Occipital lobe (tissue), 2 donors: ENCODE data around the gene MBNL2. TPM values are rescaled to one million over a fixed set of nuclear protein-coding genes. Genes with fewer than 3 reads are reported as not detected.

ENCODE experiments used
- DNase-seq: peaks from one replicate; lab custom pipeline; 2025; lab: John Stamatoyannopoulos, UW
- total RNA-seq: library from RNA; depleted of rRNA; stranded (reverse); fragments of >200 nt; gene quantifications from one replicate; pipeline ENCODE4 v1.2.3, GENCODE V29; 2014

The MBNL2 gene
- total RNA-seq, 1 donor from 2014 or later, result 29.2 TPM

DNA sequence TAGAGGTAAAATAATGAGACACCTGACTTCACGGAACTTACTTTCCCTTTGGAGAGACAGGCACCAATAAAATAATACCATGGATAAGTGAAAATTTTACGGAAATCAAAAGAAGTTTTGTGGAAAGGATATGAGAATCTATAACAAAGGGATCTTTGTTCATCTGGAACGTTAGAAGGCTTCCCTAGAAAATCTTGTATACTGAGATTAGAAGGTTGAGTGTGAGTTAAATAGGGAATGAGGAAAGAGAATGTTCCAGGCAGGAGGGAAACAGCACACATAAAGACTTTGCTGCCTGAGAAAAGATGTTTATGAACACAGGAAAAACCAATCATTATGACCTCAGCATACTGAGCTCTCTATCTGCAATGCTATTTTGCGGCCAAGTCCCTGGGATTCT, 192.3 kb downstream of the MBNL2 start:
- no peak for DNase-seq

DNA sequence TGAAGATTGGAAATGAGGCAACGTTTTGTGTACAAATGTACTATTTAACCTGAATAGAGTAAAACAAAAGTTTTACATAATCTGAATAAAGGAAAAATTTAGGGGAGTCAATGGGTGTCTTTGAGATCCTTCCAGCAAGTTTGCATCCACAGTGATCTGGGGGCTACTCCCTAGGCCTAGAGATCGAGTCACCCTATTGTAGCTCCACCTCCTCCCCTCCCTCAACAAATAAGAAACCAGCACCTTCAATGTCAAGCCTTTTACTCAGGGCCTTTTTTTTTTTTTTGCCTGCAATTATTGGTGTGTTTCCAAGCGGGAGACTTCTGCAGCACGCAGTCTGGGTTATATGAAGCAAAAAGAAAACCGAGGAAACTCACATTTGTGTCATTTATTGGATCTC, 195.6 kb downstream of the MBNL2 start:
- no peak for DNase-seq

DNA sequence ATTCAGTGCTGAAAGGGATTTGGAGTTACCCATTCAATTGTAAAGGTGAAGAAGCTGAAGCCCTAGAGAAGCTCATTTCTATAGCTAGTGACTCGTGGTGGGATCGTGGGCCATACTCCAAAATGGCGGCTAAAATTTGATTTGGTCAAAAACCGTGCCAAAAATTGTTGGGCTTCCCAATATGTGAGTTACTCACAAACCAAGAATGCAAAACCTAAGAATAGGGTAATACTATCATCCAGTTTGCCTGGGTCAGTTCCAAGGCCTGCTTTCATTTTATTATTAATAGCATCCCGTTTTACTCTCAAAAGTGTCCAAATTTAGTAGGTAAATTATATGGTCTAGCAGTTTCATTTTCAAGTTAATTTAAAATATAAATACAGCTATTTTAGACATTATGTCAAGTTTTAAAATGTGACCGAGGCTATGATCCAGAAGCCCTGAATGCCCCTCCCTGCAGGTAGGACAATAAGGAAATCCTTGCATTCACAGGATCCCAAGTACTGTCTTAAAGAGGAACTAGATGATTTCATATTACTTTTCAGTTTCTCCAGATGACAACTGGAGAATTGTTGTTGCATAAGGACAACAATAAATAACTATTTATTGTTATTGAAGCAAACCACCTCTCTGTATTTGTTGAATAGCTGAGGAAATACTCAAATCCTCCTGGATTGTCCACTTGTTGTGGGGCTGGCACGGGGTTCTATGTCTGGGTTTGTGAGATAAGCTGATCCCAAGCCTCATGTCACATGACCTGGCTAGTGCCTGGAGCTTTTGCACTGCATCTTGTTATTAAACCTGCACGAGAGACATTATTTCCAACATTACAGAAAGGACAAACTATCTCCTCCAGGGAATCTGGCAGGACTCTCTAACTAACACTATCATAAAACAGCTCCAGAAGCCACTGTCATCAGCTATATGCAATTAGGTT, 200.3 kb downstream of the MBNL2 start:
- no peak for DNase-seq

DNA sequence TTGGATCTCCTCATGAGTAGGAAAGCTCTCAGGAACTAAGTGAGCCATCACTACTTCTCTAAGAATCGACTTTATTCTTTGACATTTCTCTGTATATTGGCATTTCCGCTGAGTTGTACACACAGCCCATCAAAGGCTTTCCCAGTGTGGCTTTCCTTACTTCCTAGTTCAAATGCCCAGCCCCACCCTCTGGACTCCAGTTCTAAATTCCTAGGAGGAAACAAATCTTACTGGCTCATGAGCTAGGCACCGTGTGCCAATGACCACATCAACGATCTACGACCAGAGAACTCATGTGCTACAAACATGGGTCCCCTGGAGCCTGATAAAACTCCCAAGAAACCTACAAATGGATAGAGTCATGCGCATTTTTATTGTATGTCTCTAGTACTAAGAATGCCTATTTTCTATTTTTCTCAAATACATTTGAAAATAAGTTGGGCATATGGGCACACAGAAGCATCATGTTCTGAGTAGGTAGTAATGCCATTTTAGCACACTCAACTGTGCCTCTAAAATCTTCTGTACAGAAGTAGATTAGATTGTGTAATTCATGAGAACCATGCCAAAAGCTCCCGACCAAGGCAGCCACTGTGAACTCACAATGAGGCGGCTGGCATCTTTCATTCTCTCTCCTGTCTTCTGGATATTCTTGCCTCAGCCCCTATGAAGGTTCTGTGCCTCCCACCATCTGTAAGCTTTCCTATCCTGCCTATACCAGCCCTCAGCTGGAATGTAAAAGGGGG, 201.3 kb downstream of the MBNL2 start:
- DNase-seq, result peak; percentile 15

DNA sequence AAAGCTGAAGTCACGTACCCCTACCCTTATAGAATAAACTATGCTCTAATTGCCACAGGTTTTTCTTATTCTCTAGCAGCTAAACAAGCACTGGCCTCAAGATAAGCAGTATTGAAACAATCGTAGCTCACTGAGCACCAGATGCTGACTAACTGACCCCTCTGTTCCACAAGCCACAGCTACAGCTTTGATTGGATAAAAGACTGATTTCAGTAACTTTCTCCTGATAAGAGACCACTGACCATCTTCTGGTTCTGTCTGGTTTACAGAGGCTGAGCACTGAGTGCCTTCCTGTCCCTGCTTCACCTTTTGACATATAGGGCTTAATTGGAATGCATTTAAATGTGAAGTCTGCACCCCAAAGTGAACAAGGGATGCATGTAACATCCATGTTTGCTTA, 203.5 kb downstream of the MBNL2 start:
- DNase-seq, result no peak

DNA sequence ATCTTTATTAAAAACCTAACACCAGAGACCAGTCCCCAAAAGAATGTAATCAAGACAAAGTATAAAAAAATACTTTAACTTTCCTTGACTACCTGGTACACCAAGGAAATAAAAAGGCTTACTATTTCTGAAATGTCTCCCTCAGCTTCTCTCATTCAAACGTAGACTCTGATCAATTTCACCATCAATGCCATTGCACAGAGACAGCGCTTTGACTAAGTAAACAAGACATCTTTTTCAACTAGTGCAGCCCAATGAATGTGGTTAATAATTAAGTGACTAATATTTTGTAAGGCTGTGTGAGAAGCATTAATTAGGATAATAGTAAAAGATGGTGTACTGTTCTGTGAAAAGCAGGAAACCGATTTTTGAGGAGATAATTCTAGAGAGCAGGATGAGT, 204.6 kb downstream of the MBNL2 start:
- no peak for DNase-seq

DNA sequence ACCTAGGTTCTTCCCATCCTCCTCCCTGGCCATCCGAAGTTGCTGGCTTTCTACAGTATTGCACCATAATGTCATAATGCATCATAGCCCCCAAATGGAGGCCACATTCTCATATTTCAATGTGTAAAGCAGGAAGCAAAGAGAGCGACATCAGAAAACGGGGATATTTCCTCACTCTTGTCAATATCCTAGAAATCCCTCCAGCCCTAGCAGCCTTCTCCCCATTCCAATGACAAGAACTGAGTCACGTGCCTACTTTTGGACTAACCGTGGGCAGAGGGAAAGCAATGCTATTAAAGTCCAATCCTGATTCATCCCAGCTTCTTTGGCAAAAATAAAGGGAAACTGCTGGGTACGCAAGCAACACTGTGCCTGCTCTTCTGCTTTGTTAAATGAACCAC, 207.5 kb downstream of the MBNL2 start:
- peak; percentile 54 for DNase-seq

DNA sequence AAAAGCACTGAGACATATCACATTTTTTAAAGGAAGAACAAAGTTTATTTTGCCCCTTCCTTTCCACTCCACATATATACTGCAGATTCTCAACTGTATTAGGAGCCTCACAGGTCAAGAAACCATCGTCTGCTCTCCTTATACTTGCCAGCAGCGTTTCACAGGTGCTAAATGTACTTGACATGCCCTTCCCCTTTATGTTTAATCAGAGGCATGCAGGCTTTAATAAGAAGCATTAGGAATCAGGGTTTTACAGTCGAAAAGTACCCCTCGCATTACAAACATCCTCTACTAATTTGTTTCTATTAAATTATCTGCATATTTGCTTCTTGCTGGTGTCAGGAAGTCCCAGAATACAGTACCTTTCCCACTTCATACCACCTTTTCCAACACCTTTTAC, 208.2 kb downstream of the MBNL2 start:
- DNase-seq, result no peak

DNA sequence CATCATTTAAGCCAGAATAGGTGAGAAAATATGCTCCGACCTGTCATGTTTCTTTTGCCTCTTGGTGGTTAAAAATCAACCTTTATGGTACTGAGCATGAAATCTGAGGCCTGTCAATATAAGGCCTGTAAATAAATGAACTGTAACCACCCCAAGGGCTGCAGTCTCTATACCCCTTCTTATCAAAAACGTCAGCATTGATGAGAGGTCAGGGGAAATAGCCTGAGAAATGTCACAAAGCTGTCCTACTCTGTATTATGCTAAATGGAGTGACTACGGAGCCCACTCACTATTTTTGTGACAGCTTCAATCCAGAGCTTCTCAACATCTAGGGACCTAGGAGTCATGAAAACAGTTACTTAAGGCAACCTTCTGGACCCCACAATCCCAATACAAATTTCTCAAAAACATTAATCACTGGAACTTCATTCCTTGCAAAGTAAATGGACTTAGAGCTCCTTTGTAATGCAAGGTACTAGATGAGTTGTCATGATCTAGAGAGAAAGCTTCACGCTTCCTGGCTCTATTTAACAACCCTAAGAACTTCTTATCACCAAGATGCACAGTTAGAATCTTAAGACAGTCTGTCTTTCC, 209.1 kb downstream of the MBNL2 start:
- DNase-seq, result no peak

DNA sequence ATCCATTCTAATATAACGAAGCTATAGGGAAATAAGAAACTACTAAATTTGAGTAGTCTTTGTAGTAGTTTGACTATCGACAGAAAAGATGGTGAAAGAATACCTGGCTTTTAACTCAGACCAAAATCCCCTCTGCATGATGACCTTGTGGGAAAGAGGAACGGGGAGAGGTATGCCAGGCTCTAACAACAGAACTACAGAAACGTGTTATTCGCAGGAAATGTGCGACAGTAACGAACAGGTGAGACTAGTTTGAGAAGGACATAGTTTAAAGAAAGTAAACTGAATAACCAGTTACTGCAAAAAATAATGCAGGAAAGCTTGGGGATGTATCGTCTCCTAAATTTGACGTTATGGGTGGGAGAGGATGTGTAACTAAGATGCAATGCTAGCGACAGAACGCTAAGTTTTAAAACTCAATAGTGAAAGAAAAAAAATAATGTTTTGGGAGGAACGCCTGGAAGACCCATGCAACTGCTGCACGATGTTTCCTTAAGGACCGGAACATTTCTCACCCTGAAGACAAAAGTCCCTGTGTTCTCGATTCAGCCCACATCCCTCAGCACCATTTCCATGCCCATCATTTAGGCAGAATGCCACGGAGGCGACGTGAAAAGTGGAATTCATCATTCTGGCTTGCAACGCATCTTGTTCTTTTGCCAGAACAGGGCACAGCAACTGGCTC, 210.2 kb downstream of the MBNL2 start:
- no peak for DNase-seq

DNA sequence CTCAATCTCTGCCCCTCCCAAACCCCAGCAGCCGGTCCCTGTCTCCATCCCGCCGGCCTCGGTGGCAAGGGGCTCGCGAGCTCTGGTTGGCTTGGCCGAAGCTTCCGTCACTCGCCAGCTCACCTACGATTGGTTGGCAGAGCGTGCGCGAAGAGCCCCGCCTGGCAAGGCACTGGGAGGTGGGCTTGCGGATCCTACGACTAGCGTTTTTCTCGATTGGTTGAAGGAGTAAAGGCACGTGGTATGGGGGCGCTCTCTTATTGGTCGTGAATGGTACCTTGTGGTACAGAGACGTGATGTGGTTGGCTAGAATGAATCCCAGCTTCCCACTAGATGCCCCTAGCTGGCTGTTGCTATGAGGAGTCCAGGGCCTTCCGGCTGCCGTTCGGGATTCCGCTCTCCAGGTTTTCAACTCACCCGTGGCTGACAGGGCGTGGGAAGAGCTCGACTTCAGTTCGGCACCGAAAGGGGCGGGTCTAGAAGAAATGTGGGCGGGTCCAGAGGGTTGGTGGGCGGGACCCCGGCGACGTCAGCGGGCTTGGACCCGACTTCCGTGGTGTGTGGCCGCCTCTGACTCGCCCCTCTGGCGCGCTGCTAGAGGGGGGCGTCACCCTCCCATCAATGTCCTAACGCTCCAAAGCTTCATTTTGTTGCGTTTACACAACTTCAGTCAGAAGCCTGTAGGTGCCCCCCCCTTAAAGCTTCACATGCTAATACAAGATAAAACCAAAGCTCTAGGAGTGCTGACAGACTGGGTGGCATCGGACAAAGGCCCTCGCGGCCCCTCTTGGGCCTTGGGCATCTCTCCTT, 211.0 kb downstream of the MBNL2 start:
- peak; percentile 100 for DNase-seq

DNA sequence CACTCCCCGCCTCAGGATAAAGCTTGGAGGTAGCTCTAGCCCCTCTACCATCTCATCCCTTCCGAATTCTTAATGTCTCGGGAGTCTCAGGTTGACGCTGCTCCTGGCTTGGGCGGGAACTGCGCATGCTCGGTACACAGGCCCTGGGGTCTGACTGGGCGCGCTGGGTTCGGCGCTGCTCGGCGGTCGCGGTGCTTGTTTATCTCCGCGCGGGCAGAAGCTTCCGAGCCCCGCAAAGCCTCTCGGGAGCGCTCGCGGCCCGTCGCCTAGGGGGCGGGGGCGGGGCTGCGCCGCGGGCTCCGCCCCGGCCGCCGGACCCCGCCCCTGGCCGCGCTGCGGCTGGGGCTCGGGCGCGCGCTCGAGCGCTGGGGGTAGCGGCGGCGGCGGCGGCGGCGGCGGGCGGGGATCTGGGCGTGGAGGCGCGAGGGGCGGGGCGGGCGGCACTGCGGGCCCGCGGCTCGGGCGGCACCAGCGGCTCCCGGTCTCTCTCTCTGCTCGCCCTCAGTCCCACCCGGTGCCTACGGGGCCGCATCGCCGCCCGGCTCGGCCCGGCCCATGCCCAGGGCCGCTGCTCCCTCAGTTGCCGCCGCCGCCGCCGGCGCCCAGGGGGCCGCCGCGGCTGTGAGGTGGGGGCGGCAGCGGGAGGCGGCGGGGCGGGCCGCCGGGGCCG, 211.7 kb downstream of the MBNL2 start, which contains the start of gene RAP2A:
TSS of gene RAP2A (plus strand) at position 443 of the 670 bp plus-strand sequence. CDS start 302 bp downstream, outside the sequence.
- peak; percentile 89 for DNase-seq

DNA sequence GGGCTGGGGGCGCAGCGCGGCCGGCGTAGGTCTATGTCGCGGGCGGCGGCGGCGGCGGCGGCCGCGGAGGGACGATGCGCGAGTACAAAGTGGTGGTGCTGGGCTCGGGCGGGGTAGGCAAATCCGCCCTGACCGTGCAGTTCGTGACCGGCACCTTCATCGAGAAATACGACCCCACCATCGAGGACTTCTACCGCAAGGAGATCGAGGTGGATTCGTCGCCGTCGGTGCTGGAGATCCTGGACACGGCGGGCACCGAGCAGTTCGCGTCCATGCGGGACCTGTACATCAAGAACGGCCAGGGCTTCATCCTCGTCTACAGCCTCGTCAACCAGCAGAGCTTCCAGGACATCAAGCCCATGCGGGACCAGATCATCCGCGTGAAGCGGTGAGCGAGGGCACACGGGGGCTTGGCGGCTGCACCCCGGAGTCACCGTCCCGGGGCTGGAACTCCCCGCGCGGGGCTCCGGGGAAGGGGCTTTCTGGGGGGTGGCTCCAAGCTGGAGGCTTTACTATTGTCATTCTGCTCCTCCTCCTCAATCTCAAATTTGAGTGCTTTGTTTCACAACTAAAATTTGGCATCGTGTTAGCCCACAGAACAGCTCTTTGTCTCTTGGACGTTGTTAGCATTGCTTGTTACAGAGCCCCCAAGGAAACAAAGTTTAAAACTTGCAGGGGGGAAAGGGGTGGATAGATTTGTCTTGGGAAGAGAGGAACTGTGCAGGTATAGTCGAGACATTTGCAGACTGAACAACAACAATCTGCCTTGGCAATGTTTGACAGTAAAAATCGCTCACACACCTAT, 212.5 kb downstream of the MBNL2 start:
- DNase-seq, result peak; percentile 44

DNA sequence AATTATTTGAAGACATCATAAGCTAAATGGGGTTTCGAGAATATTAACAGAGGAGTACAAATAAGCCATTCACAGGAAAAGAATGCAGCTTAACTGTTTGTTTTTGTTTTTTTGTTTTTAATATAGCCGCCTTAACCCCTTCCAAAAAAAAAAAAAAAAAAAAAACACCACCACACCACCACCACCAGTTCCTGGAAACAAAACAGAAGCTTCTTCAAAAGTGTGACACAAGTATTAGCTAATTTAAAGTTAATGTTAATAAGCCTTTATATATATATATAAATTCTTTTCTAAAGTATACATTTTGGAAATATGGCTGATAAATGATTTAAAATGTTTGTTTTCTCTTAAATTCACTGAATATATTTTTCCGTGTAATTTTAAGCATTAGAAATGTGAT, 213.2 kb downstream of the MBNL2 start:
- no peak for DNase-seq

DNA sequence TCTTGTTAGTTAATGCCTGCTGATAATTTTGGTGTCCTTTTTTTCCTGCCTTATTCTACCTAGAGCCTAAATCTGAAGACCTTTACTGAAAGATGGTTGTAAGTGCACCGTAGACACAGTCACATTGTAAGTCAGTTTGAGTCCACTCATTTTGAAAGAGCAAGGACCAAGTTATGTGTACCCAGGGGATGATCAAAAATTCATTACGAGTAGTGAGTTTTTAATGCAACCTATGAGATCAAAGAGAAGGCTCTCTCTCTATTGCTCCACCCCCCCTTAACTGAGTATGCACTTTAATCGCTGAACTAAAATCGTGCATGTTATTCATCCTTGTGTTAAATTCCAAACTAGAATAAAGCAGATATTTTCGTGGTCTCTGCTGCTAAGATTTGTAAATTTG, 213.7 kb downstream of the MBNL2 start:
- DNase-seq, result no peak

DNA sequence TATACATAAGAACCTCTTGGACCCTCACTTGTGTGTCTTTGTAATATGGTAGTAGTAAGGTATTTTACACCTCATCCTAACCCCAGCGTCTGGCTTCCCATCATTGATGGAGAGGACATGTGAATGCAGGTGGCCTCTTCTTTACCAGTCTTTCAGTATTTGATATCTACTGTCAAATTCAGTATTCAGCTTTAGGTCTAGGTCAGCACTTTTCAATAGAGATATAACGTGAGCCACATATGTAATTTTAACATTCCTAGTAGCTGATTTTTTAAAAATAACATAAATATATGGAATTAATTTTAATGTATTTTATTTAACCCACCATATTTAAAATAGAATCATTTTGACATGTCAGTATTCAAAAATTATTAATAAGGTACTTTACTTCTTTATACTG, 214.7 kb downstream of the MBNL2 start:
- no peak for DNase-seq

DNA sequence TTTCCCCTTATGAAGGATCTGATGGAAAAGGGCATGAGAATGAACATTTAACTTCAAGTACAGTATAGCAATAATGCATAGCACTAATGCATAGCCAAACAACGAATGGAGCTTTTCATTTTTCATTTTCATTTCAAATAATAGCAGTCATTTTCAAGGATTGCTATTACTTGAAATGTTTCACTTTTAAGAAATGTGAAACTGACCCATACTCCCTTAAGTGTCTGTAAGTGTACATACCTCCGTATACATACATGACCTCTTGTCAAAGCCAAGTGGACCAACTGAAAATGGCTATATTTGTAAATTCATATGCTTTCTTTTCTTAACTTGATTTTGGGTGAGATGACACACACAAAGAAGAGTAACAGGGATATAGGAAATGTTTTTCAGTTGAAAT, 215.6 kb downstream of the MBNL2 start:
- no peak for DNase-seq

DNA sequence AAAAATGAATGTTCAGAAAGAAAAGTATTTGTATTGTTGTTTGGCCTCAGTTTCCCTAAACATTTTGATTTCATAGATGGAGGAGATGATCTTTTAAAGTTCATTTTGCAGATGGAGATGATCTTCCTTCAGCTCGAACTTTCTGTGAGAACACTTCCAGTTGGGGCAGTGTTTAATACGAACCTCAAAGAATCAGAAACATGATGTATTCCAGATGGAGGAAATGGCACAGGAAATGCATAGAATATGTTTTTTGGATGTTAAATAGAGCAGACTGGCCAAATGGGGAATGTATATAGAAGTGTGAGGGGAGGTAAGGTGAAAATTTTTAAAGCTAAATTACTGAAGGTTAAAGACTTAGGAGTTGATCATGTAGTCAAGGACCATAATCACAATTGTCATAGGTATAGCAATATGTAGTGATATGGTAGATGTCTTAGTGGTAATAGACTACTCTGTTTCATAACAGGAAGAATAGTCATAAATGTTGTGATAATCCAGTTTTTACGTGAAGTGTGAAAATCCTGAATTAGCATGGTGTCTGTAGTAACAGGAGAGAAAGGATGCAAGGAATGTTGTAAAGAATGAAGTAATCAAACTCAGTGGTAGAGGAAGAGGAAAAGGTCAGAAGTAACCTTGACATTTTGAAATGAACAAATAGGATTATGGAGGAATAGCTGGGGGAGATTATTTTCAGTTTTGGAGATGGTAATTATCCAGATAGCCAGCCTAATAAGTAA, 216.9 kb downstream of the MBNL2 start:
- DNase-seq, result no peak
